Astrocyte (in vitro differentiated cells and primary cell): ENCODE measurements around the gene SST.

Source experiments
- CTCF ChIP-seq: IDR thresholded peaks from 2 replicates; pipeline ENCODE4 v1.5.1; 2011; ENCODE audit warnings: low read depth, mild to moderate bottlenecking, inconsistent platforms, low read length, moderate library complexity; ENCODE audit not compliant: insufficient read depth
- EZH2 ChIP-seq: IDR thresholded peaks from 2 replicates; pipeline ENCODE4 v1.6.1; 2012; ENCODE audit warnings: mild to moderate bottlenecking, low read length, inconsistent platforms; ENCODE audit not compliant: insufficient read depth

- no peak for TF ChIP-seq CTCF
- TF ChIP-seq EZH2 = no peak
Observed at GRCh38 chr3:187623285-187623814, 46.8 kb downstream of the SST start.
